GM21786 (cell line): Measurements from ENCODE around the gene SLC38A10.

ENCODE experiments used
- ATAC-seq: cut with Tn5 transposase; IDR thresholded peaks from one replicate; pipeline ENCODE4 v1.9.1; 2021; ENCODE audit not compliant: unreplicated experiment

The SLC38A10 gene

DNA sequence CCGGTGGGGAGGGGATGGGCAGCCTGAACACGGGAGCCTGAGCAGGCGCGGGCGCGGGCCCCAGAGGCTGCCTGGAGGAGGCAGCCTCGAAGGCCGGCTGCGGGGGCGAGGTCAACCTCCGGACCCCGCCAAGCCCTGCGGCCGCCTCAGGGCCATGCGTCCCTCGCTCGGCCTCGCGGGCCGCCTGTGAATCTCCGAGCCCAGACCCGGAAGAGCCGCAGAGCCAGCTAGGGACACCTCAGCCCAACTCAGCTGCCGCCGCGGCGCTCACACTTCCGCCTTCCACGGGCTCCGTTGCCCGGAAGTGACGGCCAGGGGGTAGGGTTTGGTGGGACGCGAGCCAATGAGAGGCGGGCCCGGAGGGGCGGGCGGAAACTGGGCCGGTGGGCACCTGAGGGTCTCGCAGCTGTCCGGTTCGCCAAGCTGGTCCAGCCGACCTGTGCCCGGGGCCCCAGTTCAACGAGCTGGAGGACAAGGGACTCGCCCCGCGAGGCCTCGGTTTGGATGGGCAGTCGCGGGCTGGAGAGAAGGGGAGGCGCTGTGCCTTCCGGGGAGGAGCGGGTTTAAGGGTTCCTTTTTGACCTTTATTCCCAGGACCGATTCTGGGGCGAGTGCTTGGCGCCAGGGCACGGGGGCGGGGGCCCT is at the start of gene SLC38A10:
SLC38A10 (minus strand) TSS at position 277 of the 645 bp plus-strand sequence. CDS start 386 bp downstream, outside the sequence.
- peak; percentile 80 for ATAC-seq

- no peak for ATAC-seq
Measured at GRCh38 chr17:81342269-81343070, 47.4 kb upstream of the SLC38A10 start.

DNA sequence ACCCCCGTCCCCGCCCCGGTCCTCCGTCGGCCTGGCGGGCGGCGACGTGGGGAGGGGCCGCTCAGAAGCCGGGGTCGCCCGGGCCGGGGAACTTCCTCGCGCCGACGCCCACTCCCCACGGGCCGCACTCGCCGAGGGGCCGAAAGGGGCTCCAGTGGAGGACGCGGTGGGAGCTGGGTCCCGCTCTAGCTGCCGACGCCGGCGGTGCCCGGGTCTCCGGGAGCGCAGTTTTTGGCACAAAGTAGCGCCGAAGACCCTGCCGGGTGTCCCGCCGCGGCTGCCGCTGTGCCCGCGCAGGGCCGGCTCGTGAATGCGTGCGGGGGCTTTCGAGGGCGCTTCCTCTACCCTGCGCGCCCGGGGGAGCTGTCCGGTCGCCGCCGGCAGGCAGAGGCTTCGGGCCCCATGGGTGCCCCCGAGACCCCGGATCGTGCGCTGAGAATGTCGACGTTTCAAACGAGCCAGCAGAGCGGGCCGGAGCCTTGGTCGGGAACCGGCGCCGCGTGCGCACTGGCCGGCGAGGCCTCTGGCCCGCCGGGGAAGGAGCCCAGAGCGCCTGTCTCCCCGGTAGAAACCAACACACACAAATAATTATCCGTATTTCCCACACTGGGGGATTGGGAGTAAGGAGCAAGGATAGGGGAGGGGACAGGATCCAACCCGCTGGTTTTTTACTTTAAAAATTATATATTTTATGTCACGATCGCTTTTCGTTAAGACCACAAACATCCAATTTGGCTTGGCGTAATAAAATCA is 46.6 kb upstream of the SLC38A10 start:
- no peak for ATAC-seq

GRCh38 chr17:81340607-81341515 is 45.8 kb upstream of the SLC38A10 start:
- ATAC-seq, result no peak

GRCh38 chr17:81339534-81340296 is 44.6 kb upstream of the SLC38A10 start:
- no peak for ATAC-seq

- no peak for ATAC-seq
Measured at GRCh38 chr17:81339191-81339533, 44.1 kb upstream of the SLC38A10 start.

GRCh38 chr17:81338274-81339190 is 43.4 kb upstream of the SLC38A10 start:
- ATAC-seq, result no peak

- no peak for ATAC-seq
Measured at GRCh38 chr17:81337476-81337879, 42.4 kb upstream of the SLC38A10 start.

DNA sequence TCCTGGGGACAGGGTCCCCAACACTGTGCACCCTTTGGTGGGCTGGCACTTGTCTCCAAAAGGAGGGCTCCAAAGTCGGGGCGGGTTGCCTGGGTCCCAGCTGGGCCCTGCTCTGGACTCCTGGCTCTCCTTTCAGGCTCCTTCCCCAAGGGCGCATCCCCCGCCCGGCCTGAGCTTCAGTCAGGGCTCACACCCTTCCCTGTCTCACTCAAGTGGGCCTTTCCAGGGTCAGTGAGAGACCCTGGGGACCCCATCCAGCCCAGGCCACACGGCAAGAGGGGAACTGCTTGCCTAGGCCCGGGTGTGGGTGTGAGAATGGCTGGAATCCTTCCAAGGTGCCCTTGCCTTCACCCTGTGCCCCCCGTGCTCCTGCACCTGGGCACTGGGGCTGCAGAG is 41.8 kb upstream of the SLC38A10 start:
- ATAC-seq, result no peak

- no peak for ATAC-seq
Measured at GRCh38 chr17:81336296-81336929, 41.3 kb upstream of the SLC38A10 start.

DNA sequence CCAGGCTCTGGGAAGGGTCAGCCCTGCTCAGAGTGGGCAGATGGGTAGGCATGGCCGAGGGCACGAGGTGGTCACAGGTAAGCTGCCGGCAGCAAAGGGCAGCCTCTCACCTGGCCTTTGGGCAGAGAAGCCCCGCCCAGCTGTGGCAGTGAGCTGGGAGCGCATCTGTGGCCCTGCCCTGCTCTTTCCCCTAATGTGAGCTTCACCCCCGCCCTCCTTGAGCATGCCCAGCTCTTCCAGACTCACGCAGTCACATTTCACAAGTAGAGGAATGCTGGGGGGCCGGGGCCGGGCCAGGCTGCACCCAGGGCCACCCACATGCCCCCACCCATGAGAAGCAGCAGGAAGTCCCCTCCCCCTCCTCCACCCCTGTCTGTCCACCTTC is 40.7 kb upstream of the SLC38A10 start:
- ATAC-seq, result no peak

GRCh38 chr17:81334987-81335772 is 40.1 kb upstream of the SLC38A10 start:
- ATAC-seq, result no peak

- ATAC-seq, result no peak
Measured at GRCh38 chr17:81334391-81334901, 39.3 kb upstream of the SLC38A10 start.

GRCh38 chr17:81333616-81334368 is 38.7 kb upstream of the SLC38A10 start:
- ATAC-seq, result no peak

DNA sequence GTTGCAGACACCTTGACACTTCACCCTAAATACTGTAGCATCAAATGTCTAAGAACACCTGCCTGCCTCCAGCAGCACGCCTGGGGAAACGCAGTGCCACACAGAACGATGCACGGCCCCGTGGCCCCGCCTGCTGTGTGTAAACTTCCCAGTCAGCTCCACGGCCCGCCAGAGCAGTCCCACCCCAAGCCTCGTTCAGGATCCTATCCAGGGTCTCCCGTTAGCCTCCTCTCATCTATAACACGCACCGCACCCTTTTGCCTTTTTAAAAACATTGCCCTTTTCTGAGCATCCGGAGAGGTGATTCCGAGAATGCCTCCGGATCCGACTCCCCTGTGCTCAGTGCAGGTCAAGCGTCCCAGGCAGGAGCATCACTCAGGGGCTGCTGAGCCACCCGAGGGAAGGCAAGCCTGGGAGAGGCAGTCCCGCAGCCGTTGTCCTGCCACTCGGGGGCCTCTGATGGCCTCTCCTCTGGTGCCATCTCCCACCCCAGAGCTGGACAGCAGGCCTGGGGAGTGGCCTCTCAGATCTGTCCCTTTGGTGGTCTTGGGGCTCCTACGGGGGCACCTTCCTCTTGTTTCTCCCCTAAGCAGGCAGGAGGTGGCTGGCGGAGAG is 37.9 kb upstream of the SLC38A10 start:
- no peak for ATAC-seq

DNA sequence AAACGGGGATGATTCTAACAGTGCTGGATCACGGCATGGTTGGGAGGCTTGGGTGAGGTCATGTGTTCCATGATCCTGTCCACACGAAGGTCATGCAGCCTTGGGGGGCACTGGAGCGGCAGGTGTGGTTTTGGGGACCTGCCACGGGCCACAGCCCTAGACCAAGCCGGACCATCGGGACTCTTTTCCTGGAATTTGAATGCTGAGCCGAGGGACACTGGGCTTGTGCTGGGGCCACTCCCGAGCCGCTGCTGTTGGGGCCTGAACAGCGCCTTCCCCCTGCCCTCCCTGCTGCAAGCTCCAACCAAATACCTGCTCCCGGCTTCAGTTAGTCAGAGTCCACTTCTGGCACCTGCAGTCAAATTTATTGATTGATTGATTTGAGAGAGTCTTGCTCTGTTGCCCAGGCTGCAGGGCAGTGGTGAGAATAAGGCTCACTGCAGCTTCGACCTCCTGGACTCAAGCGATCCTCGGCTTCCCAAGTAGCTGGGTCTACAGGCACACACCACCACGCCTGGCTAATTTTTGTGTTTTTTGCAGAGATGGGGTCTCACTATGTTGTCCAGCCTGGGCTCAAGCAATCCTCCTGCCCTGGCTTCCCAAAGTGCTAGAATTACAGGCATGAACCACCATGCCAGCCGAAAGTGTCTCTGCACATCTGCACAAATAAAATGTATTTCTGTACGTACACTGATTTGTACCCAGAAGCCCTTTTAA is 37.2 kb upstream of the SLC38A10 start:
- ATAC-seq, result no peak
